DND-41 (cell line): ENCODE data around the gene TBC1D20.

Experiments used
- ATAC-seq: fragments of 200-7000 bp; cut with Tn5 transposase; 3 replicates; pipeline ENCODE4 v1.9.1; 2021; ENCODE audit warnings: low read depth; ENCODE audit not compliant: insufficient read depth
- DNase-seq: peaks from one replicate; pipeline ENCODE4 v3.0.0-alpha.2; 2020
- H2AFZ ChIP-seq: 2 replicates; pipeline ENCODE4 v1.6.0; 2012; ENCODE audit warnings: low read depth, low read length
- H3K27ac ChIP-seq: 2 replicates; pipeline ENCODE4 v1.5.1; 2012; ENCODE audit warnings: low read length, inconsistent platforms
- H3K27me3 ChIP-seq: fragments of 200-600 bp; sonication (generic); 2 replicates; pipeline ENCODE4 v1.6.0; 2012; ENCODE audit warnings: low read length, mild to moderate bottlenecking, inconsistent platforms; ENCODE audit not compliant: insufficient read depth, poor library complexity
- H3K36me3 ChIP-seq: 2 replicates; pipeline ENCODE4 v1.5.1; 2012; ENCODE audit warnings: low read length, inconsistent platforms; ENCODE audit not compliant: insufficient read depth
- H3K4me1 ChIP-seq: 2 replicates; pipeline ENCODE4 v1.5.1; 2012; ENCODE audit warnings: mild to moderate bottlenecking, low read length; ENCODE audit not compliant: insufficient read depth
- H3K4me2 ChIP-seq: 2 replicates; pipeline ENCODE4 v1.6.0; 2012; ENCODE audit warnings: mild to moderate bottlenecking, moderate library complexity, low read length, inconsistent platforms; ENCODE audit not compliant: insufficient read depth
- H3K4me3 ChIP-seq, 2 experiments: fragments of 200-600 bp in 1 of 2; shearing (Covaris generic) in 1 of 2; 2 replicates each; pipeline ENCODE4 v1.5.1; 2012 to 2016; ENCODE audit warnings: inconsistent platforms in 2 of 2, low read length in 2 of 2, mild to moderate bottlenecking in 2 of 2, low read depth in 1 of 2, moderate library complexity in 1 of 2
- H3K79me2 ChIP-seq: 2 replicates; pipeline ENCODE4 v1.6.0; 2012; ENCODE audit warnings: low read length, inconsistent platforms; ENCODE audit not compliant: insufficient read depth
- H3K9ac ChIP-seq: 2 replicates; pipeline ENCODE4 v1.6.0; 2012; ENCODE audit warnings: low read depth, mild to moderate bottlenecking, inconsistent platforms, low read length, moderate library complexity
- H3K9me3 ChIP-seq: 2 replicates; pipeline ENCODE4 v1.5.1; 2012; ENCODE audit warnings: low read length, moderate library complexity, mild to moderate bottlenecking, inconsistent platforms; ENCODE audit not compliant: insufficient read depth, severe bottlenecking
- H4K20me1 ChIP-seq: 2 replicates; pipeline ENCODE4 v1.6.0; 2012; ENCODE audit warnings: low read length; ENCODE audit not compliant: insufficient read depth
- CTCF ChIP-seq: IDR thresholded peaks from 2 replicates; pipeline ENCODE4 v1.5.1; 2012; ENCODE audit warnings: borderline replicate concordance, low read length, moderate library complexity, mild to moderate bottlenecking; ENCODE audit not compliant: poor library complexity, severe bottlenecking; ENCODE audit errors: extremely low read depth
- EZH2 ChIP-seq: IDR thresholded peaks from 3 replicates; pipeline ENCODE4 v1.6.1; 2012; ENCODE audit warnings: borderline replicate concordance, low read depth, mild to moderate bottlenecking, moderate library complexity, low read length, inconsistent platforms; ENCODE audit not compliant: severe bottlenecking

TBC1D20 gene

GRCh38 chr20:497979-498378 lies 35.6 kb upstream of the TBC1D20 start:
- Histone ChIP-seq H3K27ac (no peak overlapping the region), H3K4me1 (no peaks in the 10 kb centered on the region), H4K20me1 (peaks cover 3% of the 10 kb centered on the region; the same call in 1 of the 2 replicates), H2AFZ (no peak overlapping the region), H3K4me3 (no peak overlapping the region), H3K36me3 (peaks cover 89% of the 10 kb centered on the region), H3K27me3 (no peaks in the 10 kb centered on the region), H3K79me2 (no peaks in the 10 kb centered on the region), H3K9ac (no peak overlapping the region), H3K9me3 (no peaks in the 10 kb centered on the region), H3K4me2 (no peak overlapping the region)
- no peak for DNase-seq
- TF ChIP-seq CTCF, result no peak
- TF ChIP-seq EZH2, result no peak
- ATAC-seq, result no peak

- no peaks in the 10 kb centered on the region for H3K4me1 ChIP-seq
- no peak overlapping the region for H3K27ac ChIP-seq
- TF ChIP-seq EZH2, result no peak
- no peak for TF ChIP-seq CTCF
- peaks cover 90% of the 10 kb centered on the region for H3K36me3 ChIP-seq
- H4K20me1 ChIP-seq, result no peaks in the 10 kb centered on the region
- DNase-seq (no peak), ATAC-seq (no peak)
- H2AFZ ChIP-seq, result no peak overlapping the region
- H3K27me3 ChIP-seq, result no peaks in the 10 kb centered on the region
- no peak overlapping the region for H3K4me3 ChIP-seq
- H3K9me3 ChIP-seq, result no peaks in the 10 kb centered on the region
- no peaks in the 10 kb centered on the region for H3K79me2 ChIP-seq
- H3K4me2 ChIP-seq, result no peak overlapping the region
- H3K9ac ChIP-seq, result no peak overlapping the region
Measured at GRCh38 chr20:496126-496696, 33.9 kb upstream of the TBC1D20 start.

- no peaks in the 10 kb centered on the region for H3K27me3 ChIP-seq
- no peaks in the 10 kb centered on the region for H3K79me2 ChIP-seq
- H3K27ac ChIP-seq, result no peak overlapping the region
- no peak for ATAC-seq
- no peaks in the 10 kb centered on the region for H3K9me3 ChIP-seq
- H3K4me1 ChIP-seq, result no peaks in the 10 kb centered on the region
- H3K4me2 ChIP-seq, result no peak overlapping the region
- peaks cover 94% of the 10 kb centered on the region for H3K36me3 ChIP-seq
- H4K20me1 ChIP-seq, result no peaks in the 10 kb centered on the region
- H3K9ac ChIP-seq, result no peak overlapping the region
- DNase-seq, result no peak
- H2AFZ ChIP-seq, result no peak overlapping the region
- TF ChIP-seq EZH2 (no peak), CTCF (no peak)
- no peak overlapping the region for H3K4me3 ChIP-seq
Measured at GRCh38 chr20:492159-492558, 29.8 kb upstream of the TBC1D20 start.

- ATAC-seq (no peak), DNase-seq (no peak)
- no peaks in the 10 kb centered on the region for H3K4me1 ChIP-seq
- H3K36me3 ChIP-seq, result peaks cover 96% of the 10 kb centered on the region
- H3K4me2 ChIP-seq, result no peak overlapping the region
- no peaks in the 10 kb centered on the region for H3K9me3 ChIP-seq
- H3K4me3 ChIP-seq, result no peak overlapping the region
- no peak overlapping the region for H2AFZ ChIP-seq
- no peaks in the 10 kb centered on the region for H3K79me2 ChIP-seq
- no peak overlapping the region for H3K9ac ChIP-seq
- no peaks in the 10 kb centered on the region for H3K27me3 ChIP-seq
- no peak for TF ChIP-seq EZH2
- TF ChIP-seq CTCF, result no peak
- H3K27ac ChIP-seq, result no peak overlapping the region
- no peaks in the 10 kb centered on the region for H4K20me1 ChIP-seq
Measured at GRCh38 chr20:487655-488054, 25.3 kb upstream of the TBC1D20 start.
